ENCODE data around the gene BRD1.

The BRD1 gene

DNA sequence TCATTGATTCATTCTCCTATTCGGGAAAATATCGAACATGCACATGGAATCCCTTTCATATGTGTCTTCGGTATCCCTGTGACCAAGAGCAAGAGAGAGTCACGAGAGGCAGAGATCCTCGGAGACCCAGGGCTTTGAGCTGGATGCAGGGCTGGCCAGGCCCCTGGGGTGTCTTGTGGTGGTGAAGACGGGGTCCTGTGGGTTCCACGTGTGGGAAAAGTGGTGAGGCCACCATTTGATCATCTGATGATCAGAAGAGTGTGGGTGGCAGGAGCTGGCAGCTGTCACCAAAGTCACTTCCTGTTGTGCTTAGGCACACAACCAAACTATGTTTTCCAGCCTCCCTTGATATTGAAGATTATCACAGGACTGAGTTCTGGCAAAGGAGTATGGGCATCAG is 94.0 kb downstream of the BRD1 start:
- Histone ChIP-seq H3K4me3 (ENCODE audit: low read length) (no peak overlapping the region), H3K27ac (ENCODE audit: low read depth, low read length) (no peak overlapping the region), H3K27me3 (ENCODE audit: control insufficient read depth, low read length) (0 out of 2 replicates have a peak, but pooled peaks cover 5% of the 10 kb centered on the region), H3K4me2 (ENCODE audit: low read length) (no peak overlapping the region), H3K4me1 (ENCODE audit: control insufficient read depth, low read length) (no peaks in the 10 kb centered on the region), H3K36me3 (ENCODE audit: control insufficient read depth, low read length) (no peaks in the 10 kb centered on the region), H3F3A (ENCODE audit: control insufficient read depth, insufficient read depth) (no peaks in the 10 kb centered on the region), H3K9me3 (ENCODE audit: control insufficient read depth, insufficient read depth, low read length) (peaks cover 6% of the 10 kb centered on the region; the same call in 1 of the 2 replicates), H4K20me1 (ENCODE audit: control insufficient read depth, insufficient read depth, low read depth, low read length) (no peaks in the 10 kb centered on the region), H3K9me2 (replicated peaks; ENCODE audit: control insufficient read depth, low read length) (no peaks in the 10 kb centered on the region), H3K79me2 (ENCODE audit: control insufficient read depth, low read length) (no peaks in the 10 kb centered on the region)
- TF ChIP-seq EZH2phosphoT487 (IDR thresholded peaks at IDR 0.05; ENCODE audit: borderline replicate concordance, low read length) = no peak
- TF ChIP-seq, protein P1, sequence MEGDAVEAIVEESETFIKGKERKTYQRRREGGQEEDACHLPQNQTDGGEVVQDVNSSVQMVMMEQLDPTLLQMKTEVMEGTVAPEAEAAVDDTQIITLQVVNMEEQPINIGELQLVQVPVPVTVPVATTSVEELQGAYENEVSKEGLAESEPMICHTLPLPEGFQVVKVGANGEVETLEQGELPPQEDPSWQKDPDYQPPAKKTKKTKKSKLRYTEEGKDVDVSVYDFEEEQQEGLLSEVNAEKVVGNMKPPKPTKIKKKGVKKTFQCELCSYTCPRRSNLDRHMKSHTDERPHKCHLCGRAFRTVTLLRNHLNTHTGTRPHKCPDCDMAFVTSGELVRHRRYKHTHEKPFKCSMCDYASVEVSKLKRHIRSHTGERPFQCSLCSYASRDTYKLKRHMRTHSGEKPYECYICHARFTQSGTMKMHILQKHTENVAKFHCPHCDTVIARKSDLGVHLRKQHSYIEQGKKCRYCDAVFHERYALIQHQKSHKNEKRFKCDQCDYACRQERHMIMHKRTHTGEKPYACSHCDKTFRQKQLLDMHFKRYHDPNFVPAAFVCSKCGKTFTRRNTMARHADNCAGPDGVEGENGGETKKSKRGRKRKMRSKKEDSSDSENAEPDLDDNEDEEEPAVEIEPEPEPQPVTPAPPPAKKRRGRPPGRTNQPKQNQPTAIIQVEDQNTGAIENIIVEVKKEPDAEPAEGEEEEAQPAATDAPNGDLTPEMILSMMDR (IDR thresholded peaks at IDR 0.05; ENCODE audit: low read depth, low read length, poor library complexity, severe bottlenecking) = no peak

GRCh38 chr22:49730656-49731055 is 97.0 kb downstream of the BRD1 start:
- no peaks in the 10 kb centered on the region for H3K9me3 ChIP-seq (ENCODE audit: control insufficient read depth, insufficient read depth, low read length)
- no peak overlapping the region for H3K4me3 ChIP-seq (ENCODE audit: low read length)
- H4K20me1 ChIP-seq (ENCODE audit: control insufficient read depth, insufficient read depth, low read depth, low read length) = no peaks in the 10 kb centered on the region
- no peaks in the 10 kb centered on the region for H3K9me2 ChIP-seq (replicated peaks; ENCODE audit: control insufficient read depth, low read length)
- no peaks in the 10 kb centered on the region for H3K79me2 ChIP-seq (ENCODE audit: control insufficient read depth, low read length)
- no peaks in the 10 kb centered on the region for H3K4me1 ChIP-seq (ENCODE audit: control insufficient read depth, low read length)
- peaks cover 28% of the 10 kb centered on the region for H3K27me3 ChIP-seq (ENCODE audit: control insufficient read depth, low read length)
- H3K27ac ChIP-seq (ENCODE audit: low read depth, low read length) = no peak overlapping the region
- no peaks in the 10 kb centered on the region for H3K36me3 ChIP-seq (ENCODE audit: control insufficient read depth, low read length)
- H3F3A ChIP-seq (ENCODE audit: control insufficient read depth, insufficient read depth) = no peaks in the 10 kb centered on the region
- no peak overlapping the region for H3K4me2 ChIP-seq (ENCODE audit: low read length)
- no peak for TF ChIP-seq EZH2phosphoT487 (IDR thresholded peaks at IDR 0.05; ENCODE audit: borderline replicate concordance, low read length)
- TF ChIP-seq, protein P1 (IDR thresholded peaks at IDR 0.05; ENCODE audit: low read depth, low read length, poor library complexity, severe bottlenecking) = no peak

GRCh38 chr22:49728570-49729271 is 99.0 kb downstream of the BRD1 start:
- H3K9me3 ChIP-seq (ENCODE audit: control insufficient read depth, insufficient read depth, low read length) = no peaks in the 10 kb centered on the region
- H3K4me2 ChIP-seq (ENCODE audit: low read length) = no peak overlapping the region
- peaks cover 27% of the 10 kb centered on the region for H3K27me3 ChIP-seq (ENCODE audit: control insufficient read depth, low read length)
- H3K4me1 ChIP-seq (ENCODE audit: control insufficient read depth, low read length) = peaks cover 16% of the 10 kb centered on the region
- H3K36me3 ChIP-seq (ENCODE audit: control insufficient read depth, low read length) = no peaks in the 10 kb centered on the region
- no peak overlapping the region for H3K4me3 ChIP-seq (ENCODE audit: low read length)
- no peaks in the 10 kb centered on the region for H4K20me1 ChIP-seq (ENCODE audit: control insufficient read depth, insufficient read depth, low read depth, low read length)
- peaks cover 2% of the 10 kb centered on the region; the same call in 1 of the 2 replicates for H3F3A ChIP-seq (ENCODE audit: control insufficient read depth, insufficient read depth)
- H3K27ac ChIP-seq (ENCODE audit: low read depth, low read length) = no peak overlapping the region
- H3K79me2 ChIP-seq (ENCODE audit: control insufficient read depth, low read length) = no peaks in the 10 kb centered on the region
- TF ChIP-seq EZH2phosphoT487 (IDR thresholded peaks at IDR 0.05; ENCODE audit: borderline replicate concordance, low read length) = no peak
- TF ChIP-seq, protein P1 (IDR thresholded peaks at IDR 0.05; ENCODE audit: low read depth, low read length, poor library complexity, severe bottlenecking) = no peak
- H3K9me2 ChIP-seq (replicated peaks; ENCODE audit: control insufficient read depth, low read length) = no peaks in the 10 kb centered on the region

Data from DOHH2 (cell line).